ENCODE results near the gene GPC6.

Gene GPC6

DNA sequence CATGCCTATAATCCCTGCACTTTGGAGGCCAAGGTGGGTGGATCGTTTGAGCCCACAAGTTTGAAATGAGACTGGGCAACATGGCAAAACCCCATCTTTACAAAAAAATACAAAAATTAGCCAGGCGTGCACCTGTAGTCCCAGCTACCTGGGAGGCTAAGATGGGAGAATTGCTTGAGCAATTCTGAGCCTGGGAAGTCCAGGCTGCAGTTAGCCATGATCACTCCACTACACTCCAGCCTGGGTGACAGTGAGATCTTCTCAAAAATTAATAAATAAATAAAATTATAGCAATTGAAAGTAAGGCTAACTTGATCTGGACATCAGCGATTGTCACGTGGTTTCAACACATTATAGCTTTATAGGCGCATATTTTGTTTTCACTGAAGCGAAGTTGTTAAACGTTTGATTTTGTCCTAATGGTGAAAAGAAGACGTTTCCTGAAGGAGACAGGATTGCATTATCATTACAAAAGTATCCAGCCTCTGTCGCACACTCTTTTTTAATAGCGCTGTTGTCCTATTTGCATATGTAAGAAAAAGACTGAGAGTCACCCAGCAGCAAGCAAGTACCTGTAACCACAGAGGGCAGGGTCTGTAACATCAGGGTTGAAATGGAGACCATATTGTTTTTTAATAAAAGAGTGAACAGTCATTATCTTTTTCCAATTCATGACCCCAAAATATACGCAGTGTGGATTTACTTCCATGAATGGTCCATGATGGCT lies 917.2 kb downstream of the GPC6 start:
- no peak for DNase-seq

DNA sequence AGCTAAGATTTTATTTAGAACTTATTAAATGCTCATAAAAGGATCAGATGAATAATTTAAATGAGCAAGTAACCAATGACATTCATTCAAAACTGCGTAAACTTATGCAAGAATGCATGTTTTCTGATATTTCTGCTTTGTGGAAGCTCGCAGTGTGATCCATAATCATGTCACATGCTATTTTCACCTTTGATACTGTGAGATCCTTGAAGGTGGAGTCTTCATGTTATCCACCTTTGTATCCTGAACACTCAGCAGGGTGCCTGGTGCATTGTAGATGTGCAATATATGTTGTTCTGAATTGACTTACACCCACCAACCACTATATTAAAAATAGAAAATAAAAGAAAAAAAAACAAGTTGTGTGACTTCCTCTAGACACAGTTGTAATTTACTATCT lies 919.4 kb downstream of the GPC6 start:
- DNase-seq, result no peak

- DNase-seq, result no peak
Measured at GRCh38 chr13:94153586-94153985, 927.0 kb downstream of the GPC6 start.

- DNase-seq, result no peak
Measured at GRCh38 chr13:94154367-94154766, 927.8 kb downstream of the GPC6 start.

GRCh38 chr13:94157705-94158218 lies 931.2 kb downstream of the GPC6 start:
- DNase-seq, result no peak

DNA sequence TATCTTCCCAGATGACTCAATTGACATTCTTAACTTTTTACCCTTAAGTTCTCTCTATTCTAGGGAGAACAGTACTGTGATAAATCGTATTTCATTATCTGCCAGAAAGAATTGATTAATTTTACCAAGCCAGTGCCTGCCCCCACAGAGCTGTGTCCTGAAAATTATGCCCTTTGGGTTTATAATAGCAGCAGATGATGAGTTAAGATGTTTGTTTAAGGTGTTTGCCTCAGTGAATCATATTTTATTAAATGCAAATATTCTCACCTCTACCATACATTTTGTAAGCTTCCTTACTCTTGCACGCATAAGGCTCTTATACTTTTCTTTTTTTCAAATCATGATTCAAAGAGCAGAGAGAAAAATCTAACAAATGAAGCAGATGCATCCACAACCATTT lies 934.3 kb downstream of the GPC6 start:
- DNase-seq, result no peak

DNA sequence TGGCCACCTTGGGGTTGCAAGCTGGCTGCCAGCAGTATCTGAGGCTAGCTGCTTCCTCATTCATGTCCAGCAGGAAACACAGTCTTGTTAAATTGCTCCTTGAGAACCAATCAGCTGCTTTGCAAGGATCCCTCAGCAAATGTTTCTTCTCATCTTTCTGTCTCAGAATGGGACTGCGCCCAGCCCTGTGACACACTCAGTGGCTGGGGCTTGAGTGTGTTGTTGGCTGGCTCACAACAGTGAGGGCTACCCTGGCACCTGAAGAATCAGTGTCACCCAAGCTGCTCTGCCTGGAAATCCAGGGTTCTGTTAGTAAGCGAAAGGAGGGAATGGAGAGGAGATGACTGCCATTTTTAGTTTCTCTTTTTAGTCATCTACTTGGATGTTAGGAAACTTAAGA lies 935.7 kb downstream of the GPC6 start:
- DNase-seq, result no peak

DNA sequence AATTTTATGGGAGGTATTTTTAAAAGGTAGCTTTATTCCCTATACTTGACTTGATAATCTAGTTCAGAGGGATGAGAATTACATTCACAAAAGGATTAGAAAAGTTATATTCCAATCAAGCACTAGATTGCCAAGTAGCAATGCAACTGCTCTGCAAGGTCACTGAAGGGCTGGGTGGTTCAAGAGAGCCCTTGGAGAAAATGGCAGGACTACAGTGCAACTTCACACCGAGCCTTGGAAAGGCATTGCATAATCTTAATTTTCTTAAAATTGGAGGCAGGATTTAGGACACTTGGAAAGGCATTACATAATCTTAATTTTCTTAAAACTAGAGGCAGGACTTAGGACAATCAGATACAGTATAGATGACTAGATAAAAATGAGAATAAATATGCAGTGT lies 936.9 kb downstream of the GPC6 start:
- DNase-seq, result no peak

DNA sequence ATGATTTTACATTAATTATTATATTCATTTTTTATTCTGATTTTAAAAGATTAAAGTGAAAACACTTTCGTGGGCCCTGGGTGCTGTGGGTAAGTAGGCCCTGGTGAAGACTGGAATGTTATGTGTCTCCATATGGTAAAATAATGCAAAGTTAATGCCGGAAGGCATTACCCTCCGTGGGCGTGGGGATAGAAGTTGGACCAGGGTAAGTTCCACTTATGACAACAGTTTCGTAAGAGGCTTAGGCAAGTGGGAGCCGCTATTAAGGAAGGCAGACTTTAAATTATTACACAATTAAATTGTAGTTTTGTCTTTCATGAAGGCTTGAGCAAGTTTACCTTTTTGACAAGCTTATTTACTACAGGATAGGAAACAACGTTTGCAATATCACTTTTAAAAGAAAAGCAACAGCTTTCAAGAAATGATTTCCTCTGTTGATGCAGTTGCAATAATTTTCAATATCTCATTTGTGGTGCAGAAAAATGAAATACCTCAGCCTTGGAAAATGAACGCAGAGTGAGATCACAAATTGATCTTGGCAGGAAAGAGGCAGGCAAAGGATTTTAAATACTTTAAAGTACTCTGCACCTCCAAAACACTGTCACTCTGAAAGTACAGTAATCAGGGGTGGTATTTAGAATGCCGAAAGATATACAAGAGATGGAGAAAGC lies 942.3 kb downstream of the GPC6 start:
- DNase-seq, result no peak

GRCh38 chr13:94169454-94170144 lies 943.0 kb downstream of the GPC6 start:
- DNase-seq, result no peak

- no peak for DNase-seq
Measured at GRCh38 chr13:94170145-94170571, 943.6 kb downstream of the GPC6 start.

GRCh38 chr13:94172416-94172815 lies 945.8 kb downstream of the GPC6 start:
- DNase-seq, result no peak

GRCh38 chr13:94173312-94173854 lies 946.8 kb downstream of the GPC6 start:
- DNase-seq, result no peak

DNA sequence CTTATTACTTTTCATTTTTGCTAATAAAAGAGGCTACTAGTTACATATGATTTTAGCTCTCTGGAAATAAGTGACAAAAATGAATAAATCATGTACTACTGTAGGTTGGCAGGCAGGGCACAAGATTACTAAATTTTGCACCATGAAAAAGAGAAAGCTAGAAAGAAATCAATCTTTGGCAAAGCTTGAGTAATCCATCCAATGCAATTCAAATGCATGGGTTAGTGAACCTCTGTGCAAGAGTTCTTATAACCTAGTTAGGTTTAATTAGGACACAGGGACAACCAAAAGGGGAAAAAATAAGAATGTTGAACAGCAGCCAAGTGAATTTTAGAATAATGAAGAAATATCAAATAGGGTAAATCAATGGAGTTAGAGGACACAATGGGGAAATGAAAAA lies 947.4 kb downstream of the GPC6 start:
- DNase-seq, result no peak

GRCh38 chr13:94175076-94175475 lies 948.5 kb downstream of the GPC6 start:
- DNase-seq, result no peak

DNA sequence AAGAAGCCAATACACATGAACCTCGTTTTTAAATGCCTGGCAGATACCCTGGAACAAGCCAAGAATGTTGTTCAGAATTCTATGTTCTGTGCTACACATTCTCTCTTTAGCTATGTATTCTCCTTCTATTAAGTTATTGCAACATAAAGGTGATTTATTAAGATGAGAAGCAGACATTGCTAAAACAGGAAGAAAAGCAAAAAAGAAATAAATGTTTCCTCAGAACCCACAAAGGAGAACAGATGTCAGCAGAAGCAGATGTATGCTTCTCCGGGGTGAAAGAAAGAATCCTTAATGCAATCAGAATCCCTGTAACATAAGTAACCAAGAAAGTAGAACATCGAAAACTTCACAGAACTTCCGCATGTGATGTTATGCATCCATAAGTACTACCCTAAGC lies 950.0 kb downstream of the GPC6 start:
- no peak for DNase-seq

GRCh38 chr13:94177041-94177440 lies 950.4 kb downstream of the GPC6 start:
- no peak for DNase-seq

- DNase-seq, result no peak
Measured at GRCh38 chr13:94178625-94179244, 952.1 kb downstream of the GPC6 start.

DNA sequence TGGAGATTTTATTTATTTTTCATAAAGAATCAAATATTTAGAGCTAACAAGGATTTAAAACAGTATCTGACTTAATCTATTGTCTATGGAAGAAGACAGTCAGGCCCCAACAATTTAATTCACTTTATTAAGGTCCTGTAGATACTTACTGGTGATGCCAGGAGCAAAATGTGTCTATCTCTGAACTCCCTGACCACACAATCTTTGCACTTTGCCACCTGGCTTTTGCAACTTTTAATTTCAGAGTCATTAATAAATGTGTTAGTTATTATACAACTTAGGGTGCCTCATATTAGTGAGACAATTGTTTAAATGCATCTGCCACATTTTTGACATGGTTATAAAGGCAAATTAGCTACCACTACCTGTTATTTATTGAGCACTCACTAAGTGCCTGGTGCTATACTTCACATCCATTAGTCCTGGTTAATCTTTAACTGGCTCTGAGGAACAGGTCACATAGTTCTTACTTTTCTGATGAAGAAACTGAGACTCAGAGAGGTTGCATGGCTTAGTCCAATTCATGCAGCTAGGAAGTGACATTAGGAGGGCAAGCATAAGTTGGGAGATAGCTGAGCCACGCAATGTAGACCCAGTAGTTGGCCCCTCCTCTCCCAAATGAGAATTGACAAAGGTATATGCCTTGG lies 955.0 kb downstream of the GPC6 start:
- no peak for DNase-seq

DNA sequence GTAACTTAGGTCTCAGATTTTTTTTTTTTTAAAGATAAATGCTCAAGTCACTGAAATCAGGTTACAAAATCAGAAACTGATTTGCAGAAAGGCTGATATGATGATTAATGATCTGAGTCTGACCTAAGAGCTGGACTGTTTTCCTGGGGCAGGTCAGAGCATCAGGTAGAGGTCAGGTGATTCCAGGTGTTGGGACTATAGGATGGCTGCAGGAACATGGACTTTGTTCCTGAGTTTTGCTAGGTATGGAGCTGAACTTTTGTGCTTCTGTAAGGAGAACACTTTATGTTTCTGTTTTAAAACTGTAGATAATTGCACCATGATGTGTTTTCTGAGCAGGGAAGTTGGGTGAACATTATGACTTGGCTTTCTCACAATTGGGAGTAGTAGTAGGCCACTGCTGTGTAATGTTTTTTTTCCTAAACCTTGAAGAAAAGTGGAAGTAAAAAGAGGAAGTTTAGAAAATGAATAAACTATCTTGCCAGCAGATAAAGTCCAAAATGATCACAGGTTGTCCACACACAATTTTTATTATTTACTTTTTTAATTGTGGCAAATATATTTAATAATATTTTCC lies 955.7 kb downstream of the GPC6 start:
- no peak for DNase-seq

DNA sequence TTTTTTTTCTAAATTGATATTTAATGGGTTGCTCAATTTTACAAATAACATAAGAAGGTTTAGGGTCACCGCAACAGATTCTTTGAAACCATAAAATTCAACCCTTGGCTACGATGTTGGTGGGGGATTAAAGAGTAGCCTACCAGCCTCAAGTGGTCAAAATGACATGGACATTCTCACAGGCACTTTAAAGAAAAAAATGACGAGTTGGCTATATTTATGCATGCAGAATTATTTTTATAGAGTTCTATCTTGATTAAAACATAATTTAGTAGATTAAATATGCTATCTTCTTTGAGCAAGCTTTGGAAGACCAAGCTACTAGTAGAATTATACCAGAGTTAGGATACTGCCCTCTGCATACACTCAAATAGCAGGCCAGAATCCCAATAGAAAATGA lies 959.9 kb downstream of the GPC6 start:
- DNase-seq, result no peak

DNA sequence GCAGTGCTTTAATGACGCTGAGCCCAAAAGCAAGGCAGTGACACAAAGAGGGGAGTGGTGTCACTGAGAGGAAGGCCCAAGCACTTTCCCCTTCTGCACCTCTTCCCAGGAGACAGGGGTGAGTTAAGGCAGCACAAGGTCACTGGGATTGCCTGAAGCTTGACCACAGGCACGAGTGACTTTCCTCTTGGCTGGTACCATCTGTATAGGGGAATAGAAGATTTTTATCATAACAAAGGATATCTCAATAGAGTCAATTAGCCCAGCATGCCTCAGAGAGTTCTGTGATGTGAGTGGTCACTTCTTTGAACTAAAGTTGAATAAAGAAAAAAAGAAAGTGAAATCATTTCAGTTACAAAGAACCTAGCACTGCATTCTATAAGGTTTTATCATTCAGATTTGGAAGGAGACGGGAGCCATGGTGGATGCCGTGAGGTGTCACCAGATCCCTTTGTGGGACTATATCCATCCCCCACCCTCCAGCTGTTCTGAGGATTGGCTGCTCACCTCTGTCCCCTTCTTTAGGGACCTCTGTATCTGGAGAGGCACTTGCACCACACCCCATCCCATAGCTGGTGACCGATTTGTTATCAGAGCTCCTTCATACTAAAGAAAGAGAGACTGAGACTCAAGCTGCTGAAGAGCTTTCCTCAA lies 961.7 kb downstream of the GPC6 start:
- no peak for DNase-seq
